ENCODE results near the gene SCGN. TPM values are rescaled to one million over a fixed set of nuclear protein-coding genes. Genes with fewer than 3 reads are reported as not detected.

SCGN gene
- total and polyA plus RNA-seq, 9 of the 15 experiments (the other 6 are each of a cell fraction or from before 2014, with no cell fraction given) = not detected

DNA sequence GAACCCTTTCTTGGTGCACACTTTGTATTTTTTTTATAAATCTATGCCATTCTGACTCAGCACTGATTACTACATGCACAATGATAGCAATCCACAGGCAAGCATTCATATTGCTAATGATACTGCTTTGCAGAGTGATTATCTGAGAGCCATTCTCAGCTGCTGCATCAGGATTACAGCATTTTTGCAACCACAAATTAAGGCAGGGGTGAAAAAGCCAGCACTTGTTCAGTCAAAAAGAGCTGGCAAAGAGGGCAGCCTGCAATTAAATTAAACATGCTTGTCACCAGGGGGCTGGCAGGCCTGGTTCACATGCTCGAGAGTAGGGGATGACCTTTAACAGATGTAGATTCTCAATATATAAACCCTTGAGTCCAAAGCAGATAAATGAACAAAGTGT lies 61.8 kb downstream of the SCGN start:
- DNase-seq (ENCODE audit: extremely low read depth in 1 of 4, low spot score in 3 of 4) = no peak
- CTCF ChIA-PET (ENCODE audit: low intra/inter-chr PET ratio) = interaction anchor here (0.6 kb wide), 1 partner anchor 762 kb away, joined by 4 read pairs; no protein-coding TSS in a partner anchor
- no peaks in the 10 kb centered on the region for H3K9me1 ChIP-seq (ENCODE audit: control insufficient read depth, insufficient read depth, low read length)
- TF ChIP-seq ZNF384 (IDR thresholded peaks at IDR 0.05; ENCODE audit: low read depth, low read length) (no peak), EGR1 (conservative IDR thresholded peaks at IDR 0.05) (no peak), ZSCAN29 (IDR thresholded peaks at IDR 0.05) (no peak), SRSF1 (IDR thresholded peaks at IDR 0.05; ENCODE audit: low read depth, low read length) (no peak), CCNT2 (IDR thresholded peaks at IDR 0.05; ENCODE audit: borderline replicate concordance, extremely low read depth, insufficient read length, low read depth, low read length) (no peak), NCOA6 (IDR thresholded peaks at IDR 0.05) (no peak), SMAD3 (CRISPR knock-in tag; conservative IDR thresholded peaks at IDR 0.05) (no peak)
- TF ChIP-seq, protein P1, sequence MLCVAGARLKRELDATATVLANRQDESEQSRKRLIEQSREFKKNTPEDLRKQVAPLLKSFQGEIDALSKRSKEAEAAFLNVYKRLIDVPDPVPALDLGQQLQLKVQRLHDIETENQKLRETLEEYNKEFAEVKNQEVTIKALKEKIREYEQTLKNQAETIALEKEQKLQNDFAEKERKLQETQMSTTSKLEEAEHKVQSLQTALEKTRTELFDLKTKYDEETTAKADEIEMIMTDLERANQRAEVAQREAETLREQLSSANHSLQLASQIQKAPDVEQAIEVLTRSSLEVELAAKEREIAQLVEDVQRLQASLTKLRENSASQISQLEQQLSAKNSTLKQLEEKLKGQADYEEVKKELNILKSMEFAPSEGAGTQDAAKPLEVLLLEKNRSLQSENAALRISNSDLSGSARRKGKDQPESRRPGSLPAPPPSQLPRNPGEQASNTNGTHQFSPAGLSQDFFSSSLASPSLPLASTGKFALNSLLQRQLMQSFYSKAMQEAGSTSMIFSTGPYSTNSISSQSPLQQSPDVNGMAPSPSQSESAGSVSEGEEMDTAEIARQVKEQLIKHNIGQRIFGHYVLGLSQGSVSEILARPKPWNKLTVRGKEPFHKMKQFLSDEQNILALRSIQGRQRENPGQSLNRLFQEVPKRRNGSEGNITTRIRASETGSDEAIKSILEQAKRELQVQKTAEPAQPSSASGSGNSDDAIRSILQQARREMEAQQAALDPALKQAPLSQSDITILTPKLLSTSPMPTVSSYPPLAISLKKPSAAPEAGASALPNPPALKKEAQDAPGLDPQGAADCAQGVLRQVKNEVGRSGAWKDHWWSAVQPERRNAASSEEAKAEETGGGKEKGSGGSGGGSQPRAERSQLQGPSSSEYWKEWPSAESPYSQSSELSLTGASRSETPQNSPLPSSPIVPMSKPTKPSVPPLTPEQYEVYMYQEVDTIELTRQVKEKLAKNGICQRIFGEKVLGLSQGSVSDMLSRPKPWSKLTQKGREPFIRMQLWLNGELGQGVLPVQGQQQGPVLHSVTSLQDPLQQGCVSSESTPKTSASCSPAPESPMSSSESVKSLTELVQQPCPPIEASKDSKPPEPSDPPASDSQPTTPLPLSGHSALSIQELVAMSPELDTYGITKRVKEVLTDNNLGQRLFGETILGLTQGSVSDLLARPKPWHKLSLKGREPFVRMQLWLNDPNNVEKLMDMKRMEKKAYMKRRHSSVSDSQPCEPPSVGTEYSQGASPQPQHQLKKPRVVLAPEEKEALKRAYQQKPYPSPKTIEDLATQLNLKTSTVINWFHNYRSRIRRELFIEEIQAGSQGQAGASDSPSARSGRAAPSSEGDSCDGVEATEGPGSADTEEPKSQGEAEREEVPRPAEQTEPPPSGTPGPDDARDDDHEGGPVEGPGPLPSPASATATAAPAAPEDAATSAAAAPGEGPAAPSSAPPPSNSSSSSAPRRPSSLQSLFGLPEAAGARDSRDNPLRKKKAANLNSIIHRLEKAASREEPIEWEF (CRISPR knock-in tag; IDR thresholded peaks at IDR 0.05) = no peak
- TF ChIP-seq, protein P2, sequence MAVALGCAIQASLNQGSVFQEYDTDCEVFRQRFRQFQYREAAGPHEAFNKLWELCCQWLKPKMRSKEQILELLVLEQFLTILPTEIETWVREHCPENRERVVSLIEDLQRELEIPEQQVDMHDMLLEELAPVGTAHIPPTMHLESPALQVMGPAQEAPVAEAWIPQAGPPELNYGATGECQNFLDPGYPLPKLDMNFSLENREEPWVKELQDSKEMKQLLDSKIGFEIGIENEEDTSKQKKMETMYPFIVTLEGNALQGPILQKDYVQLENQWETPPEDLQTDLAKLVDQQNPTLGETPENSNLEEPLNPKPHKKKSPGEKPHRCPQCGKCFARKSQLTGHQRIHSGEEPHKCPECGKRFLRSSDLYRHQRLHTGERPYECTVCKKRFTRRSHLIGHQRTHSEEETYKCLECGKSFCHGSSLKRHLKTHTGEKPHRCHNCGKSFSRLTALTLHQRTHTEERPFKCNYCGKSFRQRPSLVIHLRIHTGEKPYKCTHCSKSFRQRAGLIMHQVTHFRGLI (CRISPR knock-in tag; IDR thresholded peaks at IDR 0.05) = no peak
- TF ChIP-seq, protein P3, sequence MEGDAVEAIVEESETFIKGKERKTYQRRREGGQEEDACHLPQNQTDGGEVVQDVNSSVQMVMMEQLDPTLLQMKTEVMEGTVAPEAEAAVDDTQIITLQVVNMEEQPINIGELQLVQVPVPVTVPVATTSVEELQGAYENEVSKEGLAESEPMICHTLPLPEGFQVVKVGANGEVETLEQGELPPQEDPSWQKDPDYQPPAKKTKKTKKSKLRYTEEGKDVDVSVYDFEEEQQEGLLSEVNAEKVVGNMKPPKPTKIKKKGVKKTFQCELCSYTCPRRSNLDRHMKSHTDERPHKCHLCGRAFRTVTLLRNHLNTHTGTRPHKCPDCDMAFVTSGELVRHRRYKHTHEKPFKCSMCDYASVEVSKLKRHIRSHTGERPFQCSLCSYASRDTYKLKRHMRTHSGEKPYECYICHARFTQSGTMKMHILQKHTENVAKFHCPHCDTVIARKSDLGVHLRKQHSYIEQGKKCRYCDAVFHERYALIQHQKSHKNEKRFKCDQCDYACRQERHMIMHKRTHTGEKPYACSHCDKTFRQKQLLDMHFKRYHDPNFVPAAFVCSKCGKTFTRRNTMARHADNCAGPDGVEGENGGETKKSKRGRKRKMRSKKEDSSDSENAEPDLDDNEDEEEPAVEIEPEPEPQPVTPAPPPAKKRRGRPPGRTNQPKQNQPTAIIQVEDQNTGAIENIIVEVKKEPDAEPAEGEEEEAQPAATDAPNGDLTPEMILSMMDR (IDR thresholded peaks at IDR 0.05 in 2 of 3, conservative IDR thresholded peaks at IDR 0.05 in 1 of 3; ENCODE audit: insufficient read depth in 2 of 3, low read depth in 1 of 3, low read length in 3 of 3) = no peak

More for the DNA sequence above, 61.8 kb downstream of the SCGN start:
- Histone ChIP-seq H3K4me1 (replicated peaks in 1 of 2; ENCODE audit: control insufficient read depth in 2 of 2, insufficient read depth in 2 of 2, low read length in 2 of 2) (no peaks in the 10 kb centered on the region), H4K20me1 (replicated peaks; ENCODE audit: control insufficient read depth, insufficient read depth, low read length) (no peaks in the 10 kb centered on the region), H3K36me3 (ENCODE audit: control insufficient read depth, insufficient read depth, low read length) (no peaks in the 10 kb centered on the region), H3K4me3 (no peak overlapping the region), H3K9me3 (replicated peaks; ENCODE audit: control insufficient read depth, insufficient read depth, low read depth, low read length) (no peaks in the 10 kb centered on the region), H3K9ac (ENCODE audit: insufficient read depth in 1 of 2, low read depth in 2 of 2, low read length in 2 of 2) (no peak overlapping the region), H2AFZ (ENCODE audit: low read depth, low read length) (no peak overlapping the region), H3K4me2 (ENCODE audit: insufficient read depth, low read length) (no peak overlapping the region), H3K27ac (ENCODE audit: extremely low read depth, low read depth, low read length) (no peak overlapping the region), H3K27me3 (ENCODE audit: control insufficient read depth in 2 of 2, insufficient read depth in 2 of 2, low read length in 2 of 2) (peaks cover 5 to 16% of the 10 kb centered on the region in 2 experiments), H3K79me2 (ENCODE audit: control insufficient read depth, insufficient read depth, low read length) (no peaks in the 10 kb centered on the region)
- POLR2A ChIA-PET = interaction anchor here (0.5 kb wide), 1 partner anchor 418 kb away, joined by 3 read pairs; no protein-coding TSS in a partner anchor
- WGBS (ENCODE audit: insufficient coverage, low coverage, missing lambda C conversion rate) = 0% methylated on average over 1 of the region's 1 CpG
- in situ Hi-C loops (cut with MboI) = no loop called here
- ATAC-seq = no peak
- BruUV-seq (replicated peaks) = no TSS peak
- FAIRE-seq = no peak
- intact Hi-C loops (cut with micrococcal nuclease) = loop anchor here (10.0 kb wide), 1 partner anchor 439 kb away; the partner anchor contains the start of gene CARMIL1

Measured in K562 (cell line).